H1 (cell line): ENCODE measurements around the gene GPBP1.

Experiments used
- EZH2 ChIP-seq: fragments of 200-600 bp; sonication (generic); IDR thresholded peaks from 2 replicates; pipeline ENCODE4 v1.7.1; 2012; ENCODE audit warnings: low read depth, mild to moderate bottlenecking, moderate library complexity, low read length, inconsistent platforms; ENCODE audit not compliant: severe bottlenecking
- JUN ChIP-seq: IDR thresholded peaks from 2 replicates; pipeline ENCODE4 v1.6.1; 2011; ENCODE audit warnings: low read depth, mild to moderate bottlenecking, improper control_type of control experiment, low read length
- POLR2AphosphoS5 ChIP-seq: IDR thresholded peaks from 2 replicates; pipeline ENCODE4 v1.6.1; 2011; ENCODE audit warnings: low read depth, low read length

- TF ChIP-seq EZH2, result no peak
- no peak for TF ChIP-seq JUN
- TF ChIP-seq POLR2AphosphoS5, result no peak
These were observed 35.6 kb downstream of the GPBP1 start for GRCh38 chr5:57209316-57210040.
